Skeletal muscle cell (primary cell): ENCODE results near the gene DMD.

Experiments
- DNase-seq: peaks from one replicate; pipeline ENCODE4 v3.0.0-alpha.2; 2010; ENCODE audit warnings: low read depth
- H3K4me3 ChIP-seq: 2 replicates; pipeline ENCODE4 v1.5.1; 2011; ENCODE audit warnings: low read depth, mild to moderate bottlenecking, control low read depth, low read length, moderate library complexity

Gene DMD

GRCh38 chrX:31170792-31171191, 2040.6 kb downstream of the DMD start:
- no peak for DNase-seq

DNA sequence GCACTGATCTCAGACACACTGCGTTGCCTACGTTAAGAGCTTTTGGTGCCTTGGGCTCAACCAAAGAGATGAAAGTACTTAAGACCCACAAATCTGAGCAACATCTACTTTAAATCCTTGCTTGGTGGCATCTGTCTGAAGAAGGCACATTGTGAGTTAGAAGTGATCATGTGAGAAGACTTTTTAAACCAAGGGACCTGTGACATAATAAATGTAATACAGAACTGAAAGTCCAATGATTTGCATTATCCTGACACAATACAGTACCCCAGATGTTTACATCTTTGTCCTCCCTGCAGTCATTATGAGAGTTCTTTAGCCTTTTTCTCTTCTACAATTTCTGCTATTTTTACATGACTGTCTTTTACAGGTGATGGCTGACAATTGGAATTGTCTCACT, 2042.8 kb downstream of the DMD start:
- DNase-seq = no peak
- H3K4me3 ChIP-seq = no peak overlapping the region

More at GRCh38 chrX:31170792-31171191, 2040.6 kb downstream of the DMD start:
- H3K4me3 ChIP-seq = no peak overlapping the region

DNA sequence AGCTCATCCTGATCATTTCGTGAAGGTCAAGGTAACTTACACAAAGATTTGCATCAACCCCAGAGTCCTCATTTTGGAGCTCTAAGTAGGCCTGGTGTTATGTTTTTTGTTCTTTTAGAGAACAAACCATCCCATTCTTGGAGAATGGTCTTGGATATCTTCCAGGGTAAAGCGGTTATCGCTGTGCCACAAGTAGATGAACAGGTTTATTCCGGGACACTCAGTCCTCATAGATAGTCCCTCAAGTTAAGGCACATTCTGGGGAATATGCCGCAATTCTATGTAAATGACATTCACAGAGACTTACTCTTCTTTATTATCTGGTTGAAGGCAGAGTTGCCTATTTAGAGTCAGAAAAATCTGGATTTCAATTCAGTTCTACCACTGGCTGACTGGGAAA, 2044.5 kb downstream of the DMD start:
- no peak for DNase-seq
- H3K4me3 ChIP-seq = no peak overlapping the region

DNA sequence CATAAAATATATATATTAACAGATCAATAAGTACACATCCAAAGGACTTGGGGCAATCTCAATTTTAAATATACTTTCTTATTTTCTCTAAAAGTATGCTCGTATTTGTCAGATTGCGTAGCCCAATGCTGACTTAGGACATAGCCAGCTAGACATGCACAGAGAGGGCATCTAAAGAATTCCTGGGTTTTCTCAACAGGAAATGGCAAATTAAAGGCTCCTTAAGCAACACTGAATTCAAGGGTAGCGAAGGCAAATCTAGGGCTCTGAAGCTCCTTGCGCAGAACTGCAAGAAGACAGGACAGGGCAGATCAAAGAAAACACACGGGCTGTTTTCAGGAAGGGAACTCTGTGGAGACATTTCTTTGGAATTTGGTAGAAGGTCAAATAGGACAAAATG, 2044.9 kb downstream of the DMD start:
- H3K4me3 ChIP-seq = no peak overlapping the region
- DNase-seq = no peak

DNA sequence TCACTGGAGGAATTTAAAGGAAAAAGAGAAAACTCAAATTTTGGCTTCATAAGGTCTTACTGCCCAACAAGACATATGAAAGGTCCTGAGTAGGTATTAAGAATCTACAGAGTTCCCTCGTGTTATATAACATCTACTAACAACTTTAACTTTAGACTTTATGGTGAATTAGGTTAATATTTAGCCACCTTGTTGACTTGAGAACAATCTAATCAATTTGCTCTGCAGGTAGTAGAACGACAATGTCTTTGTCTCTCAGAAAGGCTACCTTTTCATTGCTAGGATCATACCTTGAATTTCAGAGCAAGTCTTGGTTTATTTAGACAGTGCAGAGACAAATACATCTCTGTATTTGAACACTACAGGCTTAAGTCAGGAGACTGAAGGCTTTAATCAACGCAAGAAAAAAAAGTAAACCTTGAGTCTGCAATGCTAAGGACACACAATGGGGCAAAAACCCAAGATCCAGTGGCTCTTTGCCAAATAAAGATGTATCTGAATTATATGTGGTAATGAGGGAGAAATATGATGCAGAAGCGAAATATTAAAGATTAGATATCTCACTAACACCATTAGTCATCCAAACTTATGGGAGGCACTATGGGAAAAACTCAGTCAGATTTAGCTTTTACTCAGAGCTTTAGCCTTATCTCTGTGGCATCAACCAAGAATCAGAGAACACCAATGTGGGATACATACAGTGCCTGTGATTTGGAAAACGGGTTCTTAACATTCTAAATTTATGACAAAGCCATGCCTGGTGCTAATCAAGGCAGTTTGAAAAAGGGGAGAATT, 2045.9 kb downstream of the DMD start:
- no peak overlapping the region for H3K4me3 ChIP-seq
- DNase-seq = no peak

- no peak overlapping the region for H3K4me3 ChIP-seq
- no peak for DNase-seq
Measured at GRCh38 chrX:31154946-31155345, 2056.4 kb downstream of the DMD start.

GRCh38 chrX:31153475-31154047, 2057.8 kb downstream of the DMD start:
- no peak overlapping the region for H3K4me3 ChIP-seq
- no peak for DNase-seq

GRCh38 chrX:31147175-31147574, 2064.2 kb downstream of the DMD start:
- H3K4me3 ChIP-seq = no peak overlapping the region
- no peak for DNase-seq

DNA sequence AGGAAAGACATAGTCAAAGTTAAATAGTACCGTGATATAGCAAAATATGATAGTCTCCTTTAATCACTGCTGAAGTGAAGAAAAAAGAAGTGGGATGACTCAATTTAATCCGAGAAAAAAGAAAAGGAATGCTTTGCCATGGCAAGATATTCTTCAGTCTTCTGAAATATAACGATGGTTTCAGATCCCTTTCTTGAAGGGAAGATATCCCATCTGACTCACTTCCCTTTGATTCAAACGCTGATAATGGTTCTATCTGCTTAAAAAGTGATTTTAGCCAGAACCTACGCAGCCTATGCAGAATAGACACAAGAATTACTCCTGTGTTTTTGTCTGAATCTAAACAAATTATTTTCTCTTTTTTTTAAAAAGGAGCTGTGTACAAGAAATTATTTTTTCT, 2071.4 kb downstream of the DMD start:
- no peak overlapping the region for H3K4me3 ChIP-seq
- no peak for DNase-seq

DNA sequence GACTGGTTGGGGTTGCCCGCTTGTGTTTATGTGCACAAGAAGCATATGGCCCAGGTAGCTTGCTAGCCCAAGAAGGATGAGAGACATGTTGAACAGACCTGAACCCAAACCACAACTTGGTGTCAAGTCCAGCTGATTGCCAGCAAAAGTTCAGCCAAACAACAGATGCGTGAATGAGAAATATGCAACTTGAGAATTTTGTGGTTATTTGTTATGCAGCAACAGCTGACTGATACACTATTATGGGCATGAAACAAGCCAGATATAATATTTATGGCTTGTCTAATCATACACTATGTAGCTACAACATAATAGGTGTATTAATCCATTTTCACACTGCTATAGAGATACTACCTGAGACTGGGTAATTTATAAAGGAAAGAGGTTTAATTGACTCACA, 2073.2 kb downstream of the DMD start:
- no peak overlapping the region for H3K4me3 ChIP-seq
- no peak for DNase-seq

- DNase-seq = no peak
- H3K4me3 ChIP-seq = no peak overlapping the region
Measured at GRCh38 chrX:31136144-31136611, 2075.2 kb downstream of the DMD start.

DNA sequence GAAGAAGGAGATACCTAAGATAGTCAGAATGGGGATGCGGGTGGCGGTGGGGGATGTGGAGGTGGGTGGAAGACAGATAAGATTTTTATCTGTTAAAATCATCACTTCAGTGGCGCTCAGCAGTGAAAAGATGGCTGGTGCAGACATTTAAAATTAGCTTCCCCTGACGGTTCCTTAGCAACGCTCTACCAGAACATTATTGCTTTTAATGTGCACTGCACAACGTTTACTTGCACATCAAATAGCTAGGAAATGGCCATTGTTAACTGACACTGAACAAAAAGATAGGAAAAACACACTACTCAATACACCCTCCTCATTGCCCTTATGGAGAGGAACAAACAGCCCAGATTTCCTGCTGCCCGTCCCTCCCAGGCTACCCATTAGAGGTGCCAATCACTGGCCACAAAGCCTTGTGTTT, 2078.5 kb downstream of the DMD start:
- DNase-seq = no peak
- no peak overlapping the region for H3K4me3 ChIP-seq

GRCh38 chrX:31130457-31131220, 2080.7 kb downstream of the DMD start:
- H3K4me3 ChIP-seq = no peak overlapping the region
- DNase-seq = no peak

- no peak overlapping the region for H3K4me3 ChIP-seq
- DNase-seq = no peak
Measured at GRCh38 chrX:31128855-31129254, 2082.5 kb downstream of the DMD start.

GRCh38 chrX:31127716-31128115, 2083.6 kb downstream of the DMD start:
- DNase-seq = no peak
- no peak overlapping the region for H3K4me3 ChIP-seq

- H3K4me3 ChIP-seq = no peak overlapping the region
- no peak for DNase-seq
Measured at GRCh38 chrX:31126205-31126604, 2085.1 kb downstream of the DMD start.

DNA sequence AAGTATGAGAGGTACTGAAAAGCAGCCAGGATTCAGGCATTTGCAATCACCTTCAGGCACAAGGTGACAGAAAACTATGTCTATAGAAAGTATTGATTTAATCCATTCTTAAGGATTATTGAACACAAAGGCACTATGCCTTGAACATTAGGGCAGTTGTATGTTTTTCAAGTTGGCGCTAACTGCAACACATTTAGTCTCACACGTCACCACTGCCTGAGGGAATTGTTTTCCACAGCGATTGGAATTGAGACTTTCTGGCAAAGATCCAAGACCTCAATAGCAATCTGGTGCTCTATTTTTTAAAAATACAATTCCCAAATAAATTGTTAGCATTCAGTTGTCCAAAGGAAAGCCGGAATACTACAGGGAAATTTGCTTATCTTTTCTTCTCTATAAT, 2086.8 kb downstream of the DMD start:
- no peak overlapping the region for H3K4me3 ChIP-seq
- DNase-seq = no peak

DNA sequence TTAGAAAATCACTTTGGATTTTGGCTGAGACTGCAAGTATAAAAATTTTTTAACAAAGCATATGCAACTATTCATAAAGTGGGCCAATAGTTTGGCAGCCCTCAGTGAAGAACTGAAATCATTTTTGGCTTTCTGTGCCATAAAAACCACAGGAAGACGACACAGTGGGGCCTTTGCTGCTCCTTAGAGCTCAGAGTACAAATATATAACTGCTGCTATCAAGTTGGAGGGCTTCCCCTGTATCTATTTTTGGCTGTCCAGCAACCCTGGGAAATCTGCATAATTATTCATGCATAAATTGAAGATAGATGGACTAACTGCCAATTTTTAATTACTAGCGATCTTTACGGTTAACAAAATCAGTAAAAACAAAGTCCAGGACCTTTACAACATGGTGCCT, 2088.0 kb downstream of the DMD start:
- H3K4me3 ChIP-seq = no peak overlapping the region
- no peak for DNase-seq

GRCh38 chrX:31117266-31117665, 2094.1 kb downstream of the DMD start:
- DNase-seq = no peak
- no peak overlapping the region for H3K4me3 ChIP-seq

GRCh38 chrX:31115398-31115797, 2096.0 kb downstream of the DMD start:
- no peak for DNase-seq
- no peak overlapping the region for H3K4me3 ChIP-seq
